CD1c-positive myeloid dendritic cell (primary cell): ENCODE results near the gene CCDC27.
A peak's percentile ranks its signal among the peaks of the same experiment; 100 is the strongest.
"Not testable (repeated sequence)": the region's sequence is repeated elsewhere in the genome, so short reads cannot be mapped to it uniquely, and the experiment has no call there.

ENCODE experiments used
- DNase-seq: peaks from one replicate; pipeline ENCODE4 v3.0.0-alpha.2; 2016; ENCODE audit errors: extremely low spot score

The CCDC27 gene

GRCh38 chr1:3789421-3790300 lies 37.4 kb downstream of the CCDC27 start:
- DNase-seq, result no peak

- no peak for DNase-seq
Measured at GRCh38 chr1:3790500-3790923, 38.3 kb downstream of the CCDC27 start.

GRCh38 chr1:3790952-3791351 lies 38.7 kb downstream of the CCDC27 start:
- DNase-seq, result no peak

- DNase-seq, result no peak
Measured at GRCh38 chr1:3795453-3796214, 43.4 kb downstream of the CCDC27 start.

- peak; percentile 92 for DNase-seq
Measured at GRCh38 chr1:3796215-3797061, 44.2 kb downstream of the CCDC27 start, which contains the start of gene LRRC47. Gene LRRC47, minus strand, starts transcription at chr1:3796498. Its CDS starts 22 bp downstream, at chr1:3796476.

GRCh38 chr1:3799976-3800685 lies 47.9 kb downstream of the CCDC27 start:
- DNase-seq, result no peak

GRCh38 chr1:3800795-3801194 lies 48.5 kb downstream of the CCDC27 start:
- DNase-seq, result not testable (repeated sequence)

- no peak for DNase-seq
Measured at GRCh38 chr1:3803905-3804626, 51.8 kb downstream of the CCDC27 start.

GRCh38 chr1:3804627-3804944 lies 52.3 kb downstream of the CCDC27 start:
- not testable (repeated sequence) for DNase-seq

GRCh38 chr1:3805038-3805437 lies 52.8 kb downstream of the CCDC27 start:
- DNase-seq, result no peak

GRCh38 chr1:3807769-3808168 lies 55.5 kb downstream of the CCDC27 start:
- DNase-seq, result no peak

- no peak for DNase-seq
Measured at GRCh38 chr1:3809680-3810079, 57.4 kb downstream of the CCDC27 start.

- not testable (repeated sequence) for DNase-seq
Measured at GRCh38 chr1:3810149-3810761, 58.0 kb downstream of the CCDC27 start.

- no peak for DNase-seq
Measured at GRCh38 chr1:3811595-3811911, 59.3 kb downstream of the CCDC27 start.

GRCh38 chr1:3814065-3814464 lies 61.8 kb downstream of the CCDC27 start:
- no peak for DNase-seq

GRCh38 chr1:3814771-3815561 lies 62.7 kb downstream of the CCDC27 start:
- no peak for DNase-seq

- no peak for DNase-seq
Measured at GRCh38 chr1:3816331-3817137, 64.3 kb downstream of the CCDC27 start.

GRCh38 chr1:3817138-3817740 lies 65.0 kb downstream of the CCDC27 start:
- no peak for DNase-seq
